Panc1 (cell line): ENCODE data around the gene ZNF182. TPM values are rescaled to one million over a fixed set of nuclear protein-coding genes. Genes with fewer than 3 reads are reported as not detected.
"Not testable (repeated sequence)": the region's sequence is repeated elsewhere in the genome, so short reads cannot be mapped to it uniquely, and the experiment has no call there.

Experiments used
- ATAC-seq: fragments of 200-7000 bp; cut with Tn5 transposase; 2 replicates; pipeline ENCODE4 v1.9.1; 2020; ENCODE audit warnings: mild to moderate bottlenecking, moderate library complexity
- BruUV-seq: library from RNA; stranded (reverse); fragments of 400-500 nt; replicated peaks from 2 replicates; lab custom pipeline; 2021; lab: Mats Ljungman, UMichigan
- CTCF ChIA-PET: fragments of 300-600 bp; sonication (Branson Sonifier 250); formaldehyde crosslinking; loops from one replicate; lab custom pipeline; 2022; ENCODE audit warnings: antibody characterized with exemption; lab: Charles Lee
- POLR2A ChIA-PET: fragments of 300-600 bp; sonication (Branson Sonifier 250); formaldehyde crosslinking; loops from one replicate; lab custom pipeline; 2022; ENCODE audit warnings: antibody characterized with exemption; lab: Charles Lee
- DNase-seq: peaks from one replicate; pipeline ENCODE4 v3.0.0-alpha.2; 2010; ENCODE audit warnings: low read depth, low spot score
- H3K27ac ChIP-seq: 2 replicates; pipeline ENCODE4 v1.5.1; 2011; ENCODE audit warnings: mild to moderate bottlenecking, low read length, inconsistent platforms
- H3K27me3 ChIP-seq: fragments of 200-500 bp; sonication (Bioruptor generic); 2 replicates; pipeline ENCODE4 v1.6.0; 2014; ENCODE audit warnings: low read length, inconsistent platforms; ENCODE audit not compliant: control insufficient read depth, insufficient read depth
- H3K36me3 ChIP-seq: fragments of 200-500 bp; sonication (Bioruptor generic); 2 replicates; pipeline ENCODE4 v1.5.1; 2014; ENCODE audit warnings: inconsistent platforms, mild to moderate bottlenecking, low read length, moderate library complexity; ENCODE audit not compliant: control insufficient read depth, insufficient read depth
- H3K4me1 ChIP-seq: 2 replicates; pipeline ENCODE4 v1.5.1; 2011; ENCODE audit warnings: inconsistent platforms, mild to moderate bottlenecking, low read length, moderate library complexity; ENCODE audit not compliant: control insufficient read depth, insufficient read depth
- H3K4me3 ChIP-seq, 2 experiments: 2 replicates each; pipeline ENCODE4 v1.5.1; 2011 to 2012; ENCODE audit warnings: low read depth in 2 of 2, low read length in 2 of 2, mild to moderate bottlenecking in 2 of 2, inconsistent platforms in 1 of 2, moderate library complexity in 1 of 2
- H3K9me3 ChIP-seq: fragments of 200-500 bp; sonication (Bioruptor generic); 2 replicates; pipeline ENCODE4 v1.5.1; 2014; ENCODE audit warnings: low read depth, mild to moderate bottlenecking, inconsistent platforms, low read length, moderate library complexity; ENCODE audit not compliant: control insufficient read depth, insufficient read depth
- POLR2AphosphoS5 ChIP-seq: IDR thresholded peaks from 2 replicates; pipeline ENCODE4 v1.6.1; 2012; ENCODE audit warnings: mild to moderate bottlenecking, low read depth, low read length, moderate library complexity
- SIN3A ChIP-seq: IDR thresholded peaks from 2 replicates; pipeline ENCODE4 v1.6.1; 2012; ENCODE audit warnings: low read depth, mild to moderate bottlenecking, low read length, moderate library complexity, borderline replicate concordance; ENCODE audit not compliant: insufficient read depth
- TCF7L2 ChIP-seq: IDR thresholded peaks from 2 replicates; pipeline ENCODE4 v1.6.1; 2011; ENCODE audit warnings: mild to moderate bottlenecking, low read depth, low read length, inconsistent platforms
- in situ Hi-C: cut with HindIII; loops from 2 replicates; pipeline ENCODE4 v1.10.0; 2016; ENCODE audit warnings: low sequenced_read_pairs, low pct_unique_long_range_greater_than_20kb
- intact Hi-C: fragments of 100-400 bp; cut with micrococcal nuclease; formaldehyde crosslinking; loops from one replicate; pipeline ENCODE4 v1.10.0; 2022; ENCODE audit not compliant: unreplicated experiment
- total RNA-seq: library from RNA; stranded (reverse); gene quantifications from one replicate; pipeline ENCODE4 v1.2.1, GENCODE V29; 2021; ENCODE audit not compliant: unreplicated experiment
- TF ChIP-seq, protein P1 (sequence below): fragments of 450-650 bp; IDR thresholded peaks from 2 replicates; pipeline ENCODE4 v1.5.1; 2017; ENCODE audit warnings: mild to moderate bottlenecking
- TF ChIP-seq, protein P2 (sequence below), 2 experiments: IDR thresholded peaks; 2 replicates each; pipeline ENCODE4 v1.6.1; 2011 to 2012; ENCODE audit warnings: low read depth in 2 of 2, control low read depth in 1 of 2, low read length in 1 of 2, mild to moderate bottlenecking in 1 of 2, moderate library complexity in 1 of 2; ENCODE audit not compliant: insufficient read depth in 1 of 2

The ZNF182 gene
- total RNA-seq, 1 experiment from 2014 or later: 11.1 TPM

DNA sequence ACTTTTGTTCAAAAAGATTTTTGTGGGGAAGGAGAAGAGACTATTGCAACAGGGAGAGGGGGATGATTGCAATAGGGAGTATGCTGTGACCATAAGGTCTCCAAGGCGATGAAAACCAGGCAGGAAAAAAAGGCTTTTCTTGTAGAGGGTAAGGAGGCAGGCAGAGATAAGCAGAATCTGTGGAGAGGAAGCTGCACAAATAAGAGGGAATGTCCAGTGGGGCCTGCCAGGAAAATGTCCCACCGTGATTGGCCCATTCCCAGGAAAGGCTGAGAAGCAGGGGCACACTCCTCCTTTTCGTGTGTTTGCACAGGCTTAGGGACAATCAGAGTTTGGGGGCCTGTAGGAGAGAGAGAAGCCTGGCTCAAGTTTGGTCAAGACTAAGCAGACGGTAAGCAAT lies 32.1 kb upstream of the ZNF182 start:
- no peaks in the 10 kb centered on the region for H3K27me3 ChIP-seq
- H3K27ac ChIP-seq: no peak overlapping the region
- no peak for TF ChIP-seq POLR2AphosphoS5
- no peak for TF ChIP-seq TCF7L2
- TF ChIP-seq, protein P1, sequence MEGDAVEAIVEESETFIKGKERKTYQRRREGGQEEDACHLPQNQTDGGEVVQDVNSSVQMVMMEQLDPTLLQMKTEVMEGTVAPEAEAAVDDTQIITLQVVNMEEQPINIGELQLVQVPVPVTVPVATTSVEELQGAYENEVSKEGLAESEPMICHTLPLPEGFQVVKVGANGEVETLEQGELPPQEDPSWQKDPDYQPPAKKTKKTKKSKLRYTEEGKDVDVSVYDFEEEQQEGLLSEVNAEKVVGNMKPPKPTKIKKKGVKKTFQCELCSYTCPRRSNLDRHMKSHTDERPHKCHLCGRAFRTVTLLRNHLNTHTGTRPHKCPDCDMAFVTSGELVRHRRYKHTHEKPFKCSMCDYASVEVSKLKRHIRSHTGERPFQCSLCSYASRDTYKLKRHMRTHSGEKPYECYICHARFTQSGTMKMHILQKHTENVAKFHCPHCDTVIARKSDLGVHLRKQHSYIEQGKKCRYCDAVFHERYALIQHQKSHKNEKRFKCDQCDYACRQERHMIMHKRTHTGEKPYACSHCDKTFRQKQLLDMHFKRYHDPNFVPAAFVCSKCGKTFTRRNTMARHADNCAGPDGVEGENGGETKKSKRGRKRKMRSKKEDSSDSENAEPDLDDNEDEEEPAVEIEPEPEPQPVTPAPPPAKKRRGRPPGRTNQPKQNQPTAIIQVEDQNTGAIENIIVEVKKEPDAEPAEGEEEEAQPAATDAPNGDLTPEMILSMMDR: no peak
- intact Hi-C loops: no loop called here
- no peaks in the 10 kb centered on the region for H3K4me1 ChIP-seq
- DNase-seq (no peak), ATAC-seq (no peak)
- no peak overlapping the region for H3K4me3 ChIP-seq
- no TSS peak for BruUV-seq
- POLR2A ChIA-PET: no interaction called here
- no peaks in the 10 kb centered on the region for H3K9me3 ChIP-seq
- in situ Hi-C loops: no loop called here
- CTCF ChIA-PET: no interaction called here
- H3K36me3 ChIP-seq: no peaks in the 10 kb centered on the region

DNA sequence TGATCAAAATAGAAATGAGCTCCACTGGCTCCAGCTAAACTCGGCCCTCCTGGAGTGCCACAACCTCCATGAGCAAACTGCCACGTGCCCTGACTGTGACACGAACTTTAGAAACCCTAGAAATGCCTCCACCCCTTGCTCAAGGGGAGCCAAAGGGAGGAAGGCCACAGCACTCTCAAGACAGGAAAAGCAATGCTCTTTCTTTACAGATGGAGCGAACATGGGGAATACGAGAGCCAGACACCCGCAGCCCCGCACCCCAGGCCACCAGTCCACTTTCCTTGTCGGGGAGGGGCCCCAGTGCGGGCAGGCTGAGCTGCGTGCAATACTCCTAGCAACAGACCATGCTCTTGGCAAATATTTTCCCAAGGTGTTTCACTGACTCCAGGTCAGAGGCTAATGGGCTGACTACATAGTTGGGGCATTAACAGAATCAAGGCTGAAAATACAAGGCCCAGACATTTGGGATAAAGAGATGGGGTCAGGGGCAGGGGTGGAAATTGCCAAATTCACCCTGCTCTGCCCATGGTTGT lies 26.9 kb upstream of the ZNF182 start:
- POLR2A ChIA-PET, DNase-seq, ATAC-seq, H3K36me3 ChIP-seq, intact Hi-C loops, H3K27me3 ChIP-seq, in situ Hi-C loops, H3K9me3 ChIP-seq, BruUV-seq, H3K4me1 ChIP-seq, CTCF ChIA-PET, H3K4me3 ChIP-seq, H3K27ac ChIP-seq: not testable (repeated sequence)

DNA sequence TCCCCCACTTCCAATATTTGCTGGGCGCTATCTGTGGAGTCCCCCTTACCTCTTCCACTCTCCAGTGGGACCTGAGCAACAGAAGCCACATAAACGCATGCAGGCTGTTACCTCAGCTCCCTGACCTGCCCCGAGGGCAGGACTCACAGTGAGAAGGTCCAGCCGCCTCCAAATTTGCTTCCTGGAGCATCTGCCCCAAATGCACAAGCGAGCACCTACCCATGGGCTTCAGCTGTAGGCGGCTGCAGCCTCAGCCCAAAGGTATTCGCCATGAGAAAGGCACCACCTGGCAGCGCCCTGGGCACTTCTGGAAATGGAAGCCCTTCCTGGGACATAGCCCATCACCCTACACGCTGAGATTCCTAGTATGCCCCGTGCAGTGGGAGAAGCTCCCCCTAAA lies 26.4 kb upstream of the ZNF182 start:
- intact Hi-C loops (no loop called here), in situ Hi-C loops (no loop called here)
- H3K36me3 ChIP-seq: no peaks in the 10 kb centered on the region
- H3K4me1 ChIP-seq: no peaks in the 10 kb centered on the region
- POLR2A ChIA-PET: no interaction called here
- H3K27ac ChIP-seq: no peak overlapping the region
- H3K4me3 ChIP-seq: no peak overlapping the region
- no peak for DNase-seq
- TF ChIP-seq POLR2AphosphoS5: no peak
- TF ChIP-seq, protein P1: no peak
- TF ChIP-seq TCF7L2: no peak
- TF ChIP-seq, protein P2, sequence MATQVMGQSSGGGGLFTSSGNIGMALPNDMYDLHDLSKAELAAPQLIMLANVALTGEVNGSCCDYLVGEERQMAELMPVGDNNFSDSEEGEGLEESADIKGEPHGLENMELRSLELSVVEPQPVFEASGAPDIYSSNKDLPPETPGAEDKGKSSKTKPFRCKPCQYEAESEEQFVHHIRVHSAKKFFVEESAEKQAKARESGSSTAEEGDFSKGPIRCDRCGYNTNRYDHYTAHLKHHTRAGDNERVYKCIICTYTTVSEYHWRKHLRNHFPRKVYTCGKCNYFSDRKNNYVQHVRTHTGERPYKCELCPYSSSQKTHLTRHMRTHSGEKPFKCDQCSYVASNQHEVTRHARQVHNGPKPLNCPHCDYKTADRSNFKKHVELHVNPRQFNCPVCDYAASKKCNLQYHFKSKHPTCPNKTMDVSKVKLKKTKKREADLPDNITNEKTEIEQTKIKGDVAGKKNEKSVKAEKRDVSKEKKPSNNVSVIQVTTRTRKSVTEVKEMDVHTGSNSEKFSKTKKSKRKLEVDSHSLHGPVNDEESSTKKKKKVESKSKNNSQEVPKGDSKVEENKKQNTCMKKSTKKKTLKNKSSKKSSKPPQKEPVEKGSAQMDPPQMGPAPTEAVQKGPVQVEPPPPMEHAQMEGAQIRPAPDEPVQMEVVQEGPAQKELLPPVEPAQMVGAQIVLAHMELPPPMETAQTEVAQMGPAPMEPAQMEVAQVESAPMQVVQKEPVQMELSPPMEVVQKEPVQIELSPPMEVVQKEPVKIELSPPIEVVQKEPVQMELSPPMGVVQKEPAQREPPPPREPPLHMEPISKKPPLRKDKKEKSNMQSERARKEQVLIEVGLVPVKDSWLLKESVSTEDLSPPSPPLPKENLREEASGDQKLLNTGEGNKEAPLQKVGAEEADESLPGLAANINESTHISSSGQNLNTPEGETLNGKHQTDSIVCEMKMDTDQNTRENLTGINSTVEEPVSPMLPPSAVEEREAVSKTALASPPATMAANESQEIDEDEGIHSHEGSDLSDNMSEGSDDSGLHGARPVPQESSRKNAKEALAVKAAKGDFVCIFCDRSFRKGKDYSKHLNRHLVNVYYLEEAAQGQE (IDR thresholded peaks at IDR 0.05; ENCODE audit: insufficient read depth in 1 of 2, low read depth in 2 of 2, low read length in 1 of 2): no peak
- TF ChIP-seq SIN3A: no peak
- ATAC-seq: no peak
- no TSS peak for BruUV-seq
- CTCF ChIA-PET: interaction anchor here (0.7 kb wide), 1 partner anchor 204 kb away, joined by 4 read pairs; no protein-coding TSS in a partner anchor
- no peaks in the 10 kb centered on the region for H3K27me3 ChIP-seq
- no peaks in the 10 kb centered on the region for H3K9me3 ChIP-seq
